Vagina (tissue), 2 donors: ENCODE data around the gene C16orf87. TPM values are rescaled to one million over a fixed set of nuclear protein-coding genes. Genes with fewer than 3 reads are reported as not detected.

Experiments
- DNase-seq, 2 donors: peaks; one replicate each; pipeline ENCODE4 v3.0.0-alpha.2; 2017; ENCODE audit errors: extremely low spot score in 2 of 2
- H3K27ac ChIP-seq: fragments of 200-600 bp; sonication (generic); one replicate; pipeline ENCODE4 v1.5.1; 2019
- H3K27me3 ChIP-seq: fragments of 200-600 bp; sonication (generic); one replicate; pipeline ENCODE4 v1.5.1; 2019
- H3K36me3 ChIP-seq, 2 donors: fragments of 200-600 bp; sonication (generic); one replicate each; pipeline ENCODE4 v1.5.1; 2017 to 2019
- H3K4me1 ChIP-seq: fragments of 200-600 bp; sonication (generic); one replicate; pipeline ENCODE4 v1.5.1; 2019
- H3K4me3 ChIP-seq, 2 donors: fragments of 200-600 bp; sonication (generic); 1 replicate in 1 of 2; 2 replicates in 1 of 2; pipeline ENCODE4 v1.5.1; 2016 to 2019
- H3K9me3 ChIP-seq: fragments of 200-600 bp; sonication (generic); one replicate; pipeline ENCODE4 v1.5.1; 2019
- CTCF ChIP-seq, 3 experiments: fragments of 450-650 bp in 2 of 3; fragments of 200-600 bp in 1 of 3; sonication (generic) in 1 of 3; IDR thresholded peaks; one replicate each; pipeline ENCODE4 v1.5.1; 2017 to 2019; ENCODE audit warnings: antibody characterized with exemption in 3 of 3, mild to moderate bottlenecking in 2 of 3, moderate library complexity in 2 of 3
- POLR2A ChIP-seq, 2 donors: fragments of 450-650 bp; IDR thresholded peaks; one replicate each; pipeline ENCODE4 v1.6.1; 2017; ENCODE audit warnings: antibody characterized with exemption in 2 of 2, mild to moderate bottlenecking in 2 of 2, moderate library complexity in 2 of 2
- POLR2AphosphoS5 ChIP-seq, 2 donors: sonication (generic); formaldehyde crosslinking; IDR thresholded peaks; one replicate each; pipeline ENCODE4 v1.9.0; 2017; ENCODE audit warnings: antibody characterized with exemption in 2 of 2, mild to moderate bottlenecking in 2 of 2, low read depth in 1 of 2; ENCODE audit not compliant: insufficient read depth in 1 of 2
- intact Hi-C: fragments of 100-400 bp; cut with DNase I; formaldehyde crosslinking; loops from one replicate; pipeline ENCODE4 v1.15.1; 2023
- total RNA-seq: library from RNA; depleted of rRNA; stranded (reverse); fragments of >200 nt; gene quantifications from one replicate; pipeline ENCODE4 v1.2.3, GENCODE V29; 2016

C16orf87 gene
- total RNA-seq, 1 donor from 2014 or later: 7.9 TPM

- Histone ChIP-seq H3K4me1 (no peaks in the 10 kb centered on the region), H3K4me3 (no peak overlapping the region), H3K27me3 (no peaks in the 10 kb centered on the region), H3K27ac (no peak overlapping the region), H3K9me3 (no peaks in the 10 kb centered on the region), H3K36me3 (no peaks in the 10 kb centered on the region)
- no peak for DNase-seq
- TF ChIP-seq CTCF (IDR thresholded peaks at IDR 0.05) (no peak), POLR2A (IDR thresholded peaks at IDR 0.05) (no peak), POLR2AphosphoS5 (IDR thresholded peaks at IDR 0.05; ENCODE audit: insufficient read depth in 1 of 2, low read depth in 1 of 2) (no peak)
- intact Hi-C loops: no loop called here
These were observed 30.5 kb downstream of the C16orf87 start for GRCh38 chr16:46800494-46800893.

GRCh38 chr16:46797501-46797900 is 33.5 kb downstream of the C16orf87 start:
- intact Hi-C loops: no loop called here
- Histone ChIP-seq H3K4me1 (no peaks in the 10 kb centered on the region), H3K4me3 (no peak overlapping the region), H3K27ac (no peak overlapping the region), H3K9me3 (no peaks in the 10 kb centered on the region), H3K27me3 (no peaks in the 10 kb centered on the region), H3K36me3 (peaks cover 0 to 2% of the 10 kb centered on the region in 2 donors)
- TF ChIP-seq POLR2AphosphoS5 (IDR thresholded peaks at IDR 0.05; ENCODE audit: insufficient read depth in 1 of 2, low read depth in 1 of 2): no peak
- no peak for DNase-seq

DNA sequence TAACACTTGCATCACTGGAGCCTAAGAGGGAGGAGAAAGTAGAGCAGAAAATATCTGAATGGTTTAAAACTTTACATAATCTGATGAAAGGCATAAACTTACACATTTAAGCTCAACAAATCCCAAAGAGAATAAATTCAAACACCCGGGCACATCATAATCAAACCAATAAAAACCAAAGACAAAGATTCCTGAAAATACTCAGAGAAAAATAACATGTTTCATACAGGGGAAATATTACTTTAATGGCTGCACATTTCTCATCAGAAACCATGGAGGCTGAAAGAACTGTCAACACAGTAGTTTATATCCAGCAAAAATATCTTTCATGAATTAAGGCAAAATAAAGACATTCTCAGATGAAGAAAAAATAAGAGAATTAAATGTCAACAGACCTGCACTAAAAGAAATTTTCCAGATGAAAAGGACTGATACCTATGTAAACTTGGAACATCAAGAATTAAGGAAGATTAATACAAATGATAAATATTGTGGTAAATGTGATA is 34.2 kb downstream of the C16orf87 start:
- peaks cover 0 to 2% of the 10 kb centered on the region in 2 donors for H3K36me3 ChIP-seq
- no peak for TF ChIP-seq POLR2AphosphoS5 (IDR thresholded peaks at IDR 0.05; ENCODE audit: insufficient read depth in 1 of 2, low read depth in 1 of 2)
- no peaks in the 10 kb centered on the region for H3K27me3 ChIP-seq
- H3K27ac ChIP-seq: no peak overlapping the region
- H3K4me1 ChIP-seq: no peaks in the 10 kb centered on the region
- intact Hi-C loops: no loop called here
- no peak for DNase-seq
- H3K4me3 ChIP-seq: no peak overlapping the region
- no peaks in the 10 kb centered on the region for H3K9me3 ChIP-seq

GRCh38 chr16:46793841-46794240 is 37.1 kb downstream of the C16orf87 start:
- Histone ChIP-seq H3K9me3 (no peaks in the 10 kb centered on the region), H3K36me3 (peaks cover 0 to 2% of the 10 kb centered on the region in 2 donors), H3K27me3 (no peaks in the 10 kb centered on the region), H3K4me3 (no peak overlapping the region), H3K27ac (no peak overlapping the region), H3K4me1 (peaks cover 7% of the 10 kb centered on the region)
- no peak for TF ChIP-seq CTCF (IDR thresholded peaks at IDR 0.05)
- no peak for TF ChIP-seq POLR2AphosphoS5 (IDR thresholded peaks at IDR 0.05; ENCODE audit: insufficient read depth in 1 of 2, low read depth in 1 of 2)
- no peak for TF ChIP-seq POLR2A (IDR thresholded peaks at IDR 0.05)
- no peak for DNase-seq
- intact Hi-C loops: no loop called here

DNA sequence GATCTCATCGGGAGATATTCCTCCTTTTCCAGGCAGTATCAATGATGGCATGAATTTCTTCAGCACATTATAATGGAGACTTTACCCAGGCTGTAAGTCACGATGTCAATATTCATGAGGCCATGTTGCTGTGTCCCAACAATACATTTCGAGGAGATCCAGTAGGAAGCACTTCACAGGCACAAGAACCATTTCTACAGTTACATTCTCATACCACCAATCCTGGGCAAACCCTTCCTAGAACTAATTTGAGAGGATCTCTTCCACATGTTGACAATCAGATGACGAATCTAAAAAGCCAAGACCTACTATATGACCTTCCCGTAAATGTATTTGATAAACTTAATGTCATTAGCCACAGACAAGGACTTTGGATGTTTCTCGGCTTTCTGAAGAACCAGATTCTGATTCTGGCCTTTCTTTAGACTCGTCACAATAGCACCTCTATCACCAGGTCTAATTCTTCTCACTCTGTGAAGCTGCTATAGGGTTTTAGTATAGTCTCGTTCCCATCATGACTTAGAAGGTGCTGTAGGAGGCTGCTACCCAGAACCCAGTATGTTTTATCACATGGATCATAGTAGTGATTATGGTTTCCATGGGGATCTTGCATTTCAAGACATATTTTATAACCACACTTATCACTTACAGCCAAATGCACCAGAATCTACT is 40.2 kb downstream of the C16orf87 start:
- no peak for DNase-seq
- Histone ChIP-seq H3K27me3 (no peaks in the 10 kb centered on the region), H3K36me3 (peaks cover 0 to 2% of the 10 kb centered on the region in 2 donors), H3K4me3 (peak overlapping the region in 1 of 2 donors; percentile 54), H3K4me1 (peaks cover 7% of the 10 kb centered on the region), H3K27ac (no peak overlapping the region), H3K9me3 (no peaks in the 10 kb centered on the region)
- intact Hi-C loops: no loop called here
- no peak for TF ChIP-seq POLR2AphosphoS5 (IDR thresholded peaks at IDR 0.05; ENCODE audit: insufficient read depth in 1 of 2, low read depth in 1 of 2)
- TF ChIP-seq CTCF (IDR thresholded peaks at IDR 0.05): no peak
